ENCODE results near the gene URB2. TPM values are rescaled to one million over a fixed set of nuclear protein-coding genes. Genes with fewer than 3 reads are reported as not detected.
A peak's percentile ranks its signal among the peaks of the same experiment; 100 is the strongest.

Gene URB2
- total RNA-seq, 2 experiments from 2014 or later = 17.2 to 17.5 TPM

DNA sequence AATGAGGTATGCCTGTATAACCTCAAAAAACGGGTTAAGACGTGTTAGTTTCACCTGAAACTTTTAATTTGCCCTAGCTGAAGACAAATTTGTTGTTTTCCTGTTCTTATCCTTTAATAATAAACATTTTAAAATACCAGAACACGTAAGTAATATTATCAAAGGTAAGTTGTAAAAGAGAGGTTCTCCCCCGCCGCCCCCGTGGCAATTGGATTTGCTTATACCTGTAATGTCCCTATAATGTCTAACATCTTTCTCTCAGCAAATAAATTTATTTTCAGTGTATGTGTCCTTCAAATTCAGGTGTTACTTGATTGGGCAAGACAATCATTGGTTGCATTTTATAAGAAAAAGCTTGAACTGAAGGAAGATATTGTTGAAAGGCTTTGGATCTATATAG is 5.9 kb downstream of the URB2 start:
- no peak overlapping the region for H3K27ac Mint-ChIP-seq
- H3K4me1 Mint-ChIP-seq (ENCODE audit: low read depth) = peaks cover 32% of the 10 kb centered on the region
- peaks cover 50% of the 10 kb centered on the region for H3K36me3 Mint-ChIP-seq (ENCODE audit: low read depth)
- no peaks in the 10 kb centered on the region for H3K27me3 Mint-ChIP-seq (ENCODE audit: low read depth)
- no peak overlapping the region for H3K4me3 Mint-ChIP-seq
- CTCF ChIA-PET = no interaction called here
- POLR2A ChIA-PET = no interaction called here
- ATAC-seq (no peak), DNase-seq (no peak)
- no peaks in the 10 kb centered on the region for H3K9me3 Mint-ChIP-seq (ENCODE audit: insufficient read depth)

- H3K36me3 Mint-ChIP-seq (ENCODE audit: low read depth) = peaks cover 46% of the 10 kb centered on the region
- DNase-seq = no peak
These were observed 10.0 kb downstream of the URB2 start for GRCh38 chr1:229636042-229636441.

GRCh38 chr1:229637746-229638145 is 11.7 kb downstream of the URB2 start:
- Mint-ChIP-seq H3K27me3 (ENCODE audit: low read depth) (no peaks in the 10 kb centered on the region), H3K4me1 (ENCODE audit: low read depth) (peaks cover 6% of the 10 kb centered on the region), H3K9me3 (ENCODE audit: insufficient read depth) (no peaks in the 10 kb centered on the region), H3K36me3 (ENCODE audit: low read depth) (peaks cover 37% of the 10 kb centered on the region), H3K27ac (no peak overlapping the region), H3K4me3 (no peak overlapping the region)
- DNase-seq (no peak), ATAC-seq (no peak)
- ChIA-PET CTCF (interaction anchor here (1.1 kb wide), 1 partner anchor 79 kb away, joined by 3 read pairs; the partner anchor contains the start of gene ABCB10), POLR2A (interaction anchor here (0.9 kb wide), 1 partner anchor 36 kb away, joined by 3 read pairs; no protein-coding TSS in a partner anchor)

More at GRCh38 chr1:229636042-229636441, 10.0 kb downstream of the URB2 start:
- CTCF ChIA-PET = interaction anchor here (2.6 kb wide), 1 partner anchor 25 kb away, joined by 7 read pairs; no protein-coding TSS in a partner anchor
- POLR2A ChIA-PET = no interaction called here
- ATAC-seq = no peak
- Mint-ChIP-seq H3K9me3 (ENCODE audit: insufficient read depth) (no peaks in the 10 kb centered on the region), H3K4me1 (ENCODE audit: low read depth) (peaks cover 10% of the 10 kb centered on the region), H3K27ac (no peak overlapping the region), H3K27me3 (ENCODE audit: low read depth) (no peaks in the 10 kb centered on the region), H3K4me3 (no peak overlapping the region)

- POLR2A ChIA-PET = no interaction called here
These were observed 14.4 kb downstream of the URB2 start for GRCh38 chr1:229640455-229640854.

DNA sequence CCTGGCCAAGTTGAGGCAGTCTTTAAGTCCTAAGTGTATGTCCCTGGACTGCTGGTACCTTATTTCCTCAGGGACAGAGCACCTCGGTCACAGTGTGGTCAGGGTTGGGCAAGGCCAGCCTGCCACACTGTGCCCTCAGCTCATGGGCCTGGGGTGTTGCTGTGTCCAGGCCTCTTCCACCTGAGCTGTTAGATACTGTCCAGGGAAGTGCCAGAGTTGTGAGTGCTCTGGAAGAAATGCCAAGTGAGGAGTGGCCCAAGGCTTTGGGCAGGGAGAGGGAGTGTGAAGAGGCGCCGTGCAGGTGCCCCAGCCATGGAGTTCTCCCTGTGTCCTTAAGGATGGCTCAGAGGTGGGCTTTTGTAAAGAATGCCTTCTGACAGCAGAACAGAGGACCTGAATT is 15.3 kb downstream of the URB2 start:
- Mint-ChIP-seq H3K4me3 (no peak overlapping the region), H3K27ac (no peak overlapping the region), H3K27me3 (ENCODE audit: low read depth) (no peaks in the 10 kb centered on the region), H3K4me1 (ENCODE audit: low read depth) (peaks cover 6% of the 10 kb centered on the region), H3K9me3 (ENCODE audit: insufficient read depth) (no peaks in the 10 kb centered on the region), H3K36me3 (ENCODE audit: low read depth) (peaks cover 24% of the 10 kb centered on the region)
- DNase-seq = no peak
- ChIA-PET CTCF (no interaction called here), POLR2A (interaction anchor here (0.6 kb wide), 1 partner anchor 437 kb away, joined by 3 read pairs; no protein-coding TSS in a partner anchor)
- no peak for ATAC-seq

More at GRCh38 chr1:229640455-229640854, 14.4 kb downstream of the URB2 start:
- peaks cover 29% of the 10 kb centered on the region for H3K36me3 Mint-ChIP-seq (ENCODE audit: low read depth)
- H3K4me1 Mint-ChIP-seq (ENCODE audit: low read depth) = peaks cover 6% of the 10 kb centered on the region
- DNase-seq (no peak), ATAC-seq (no peak)
- H3K9me3 Mint-ChIP-seq (ENCODE audit: insufficient read depth) = no peaks in the 10 kb centered on the region
- CTCF ChIA-PET = no interaction called here
- no peak overlapping the region for H3K4me3 Mint-ChIP-seq
- H3K27ac Mint-ChIP-seq = no peak overlapping the region
- no peaks in the 10 kb centered on the region for H3K27me3 Mint-ChIP-seq (ENCODE audit: low read depth)

GRCh38 chr1:229642376-229642775 is 16.3 kb downstream of the URB2 start:
- POLR2A ChIA-PET = no interaction called here
- H3K27ac Mint-ChIP-seq = no peak overlapping the region
- H3K4me1 Mint-ChIP-seq (ENCODE audit: low read depth) = peaks cover 6% of the 10 kb centered on the region

GRCh38 chr1:229642970-229643369 is 16.9 kb downstream of the URB2 start:
- Mint-ChIP-seq H3K9me3 (ENCODE audit: insufficient read depth) (no peaks in the 10 kb centered on the region), H3K36me3 (ENCODE audit: low read depth) (peaks cover 28% of the 10 kb centered on the region), H3K4me3 (no peak overlapping the region), H3K27ac (no peak overlapping the region), H3K4me1 (ENCODE audit: low read depth) (peaks cover 6% of the 10 kb centered on the region), H3K27me3 (ENCODE audit: low read depth) (no peaks in the 10 kb centered on the region)
- ATAC-seq (no peak), DNase-seq (no peak)
- CTCF ChIA-PET = no interaction called here
- POLR2A ChIA-PET = no interaction called here

More at GRCh38 chr1:229642376-229642775, 16.3 kb downstream of the URB2 start:
- H3K27me3 Mint-ChIP-seq (ENCODE audit: low read depth) = no peaks in the 10 kb centered on the region
- CTCF ChIA-PET = no interaction called here
- ATAC-seq = no peak
- no peak for DNase-seq
- no peaks in the 10 kb centered on the region for H3K9me3 Mint-ChIP-seq (ENCODE audit: insufficient read depth)
- peaks cover 27% of the 10 kb centered on the region for H3K36me3 Mint-ChIP-seq (ENCODE audit: low read depth)
- no peak overlapping the region for H3K4me3 Mint-ChIP-seq

GRCh38 chr1:229643996-229644745 is 18.1 kb downstream of the URB2 start:
- H3K27ac Mint-ChIP-seq = peak overlapping the region; percentile 23
- DNase-seq = no peak
- ATAC-seq = no peak
- ChIA-PET POLR2A (no interaction called here), CTCF (no interaction called here)
- H3K36me3 Mint-ChIP-seq (ENCODE audit: low read depth) = peaks cover 30% of the 10 kb centered on the region
- H3K4me3 Mint-ChIP-seq = no peak overlapping the region
- H3K4me1 Mint-ChIP-seq (ENCODE audit: low read depth) = peaks cover 6% of the 10 kb centered on the region
- H3K9me3 Mint-ChIP-seq (ENCODE audit: insufficient read depth) = no peaks in the 10 kb centered on the region
- H3K27me3 Mint-ChIP-seq (ENCODE audit: low read depth) = no peaks in the 10 kb centered on the region

DNA sequence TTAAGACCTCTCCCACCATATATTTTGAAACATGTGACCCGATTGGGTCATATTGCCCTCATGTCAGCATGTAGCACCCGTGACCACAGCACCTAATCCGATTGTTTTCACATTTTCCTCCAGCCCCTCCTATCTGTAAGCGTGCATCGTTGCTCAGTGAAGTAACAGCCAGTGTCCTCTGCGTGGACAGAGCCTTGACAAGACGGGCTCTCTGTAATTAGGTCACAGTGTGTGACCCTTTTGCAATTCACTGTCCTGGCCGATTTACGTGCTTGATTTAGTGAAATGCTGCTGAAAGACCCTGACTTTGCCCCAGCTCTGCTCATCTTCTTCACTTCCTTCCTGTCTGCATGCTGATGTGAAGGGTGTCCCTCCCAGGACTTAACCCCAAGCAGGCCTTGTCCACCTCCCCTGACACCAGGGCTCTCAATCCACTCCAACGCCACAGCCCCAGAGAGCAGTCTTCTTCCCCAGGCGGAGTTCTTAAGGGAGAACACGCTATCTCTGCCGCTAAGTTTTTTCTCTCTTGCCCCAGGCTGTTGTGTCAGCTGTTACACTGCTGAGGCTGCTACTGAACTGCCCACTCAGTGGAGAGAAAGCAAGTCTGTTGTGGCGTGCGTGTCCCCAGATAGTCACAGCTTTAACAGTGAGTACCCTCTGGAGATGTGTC is 19.4 kb downstream of the URB2 start:
- H3K4me3 Mint-ChIP-seq = no peak overlapping the region
- ATAC-seq = no peak
- H3K4me1 Mint-ChIP-seq (ENCODE audit: low read depth) = peaks cover 2% of the 10 kb centered on the region
- POLR2A ChIA-PET = no interaction called here
- H3K36me3 Mint-ChIP-seq (ENCODE audit: low read depth) = peaks cover 29% of the 10 kb centered on the region
- CTCF ChIA-PET = no interaction called here
- H3K27me3 Mint-ChIP-seq (ENCODE audit: low read depth) = no peaks in the 10 kb centered on the region
- H3K9me3 Mint-ChIP-seq (ENCODE audit: insufficient read depth) = no peaks in the 10 kb centered on the region
- peak overlapping the region; percentile 3 for H3K27ac Mint-ChIP-seq
- no peak for DNase-seq

DNA sequence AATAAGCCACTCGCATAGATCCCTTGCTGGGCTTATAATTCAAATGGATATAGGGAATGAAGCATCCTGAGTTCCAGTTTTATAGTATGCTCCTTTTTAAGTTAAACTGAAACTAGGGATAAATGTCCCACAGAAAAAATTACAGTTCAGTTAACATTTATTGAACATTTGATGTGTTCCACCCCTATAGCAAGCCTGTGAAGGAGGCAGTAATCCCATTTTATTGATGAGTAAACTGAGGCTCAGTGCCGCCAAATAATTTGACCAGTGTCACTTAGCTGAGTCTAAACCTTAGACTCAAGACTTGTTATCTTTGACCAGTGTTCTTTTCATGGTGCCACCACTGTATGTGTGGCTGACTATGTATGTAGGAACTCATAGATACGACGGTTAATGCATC is 22.4 kb downstream of the URB2 start:
- ATAC-seq (no peak), DNase-seq (no peak)
- ChIA-PET POLR2A (no interaction called here), CTCF (interaction anchor here (0.6 kb wide), 1 partner anchor 934 kb away, joined by 3 read pairs; no protein-coding TSS in a partner anchor)
- Mint-ChIP-seq H3K27me3 (ENCODE audit: low read depth) (no peaks in the 10 kb centered on the region), H3K9me3 (ENCODE audit: insufficient read depth) (no peaks in the 10 kb centered on the region), H3K36me3 (ENCODE audit: low read depth) (peaks cover 43% of the 10 kb centered on the region), H3K4me3 (no peak overlapping the region), H3K4me1 (ENCODE audit: low read depth) (no peaks in the 10 kb centered on the region), H3K27ac (no peak overlapping the region)

GRCh38 chr1:229650045-229650444 is 24.0 kb downstream of the URB2 start:
- ChIA-PET POLR2A (no interaction called here), CTCF (interaction anchor here (0.6 to 2.6 kb wide), 2 partner anchors 11 to 517 kb away, joined by 3 to 11 read pairs; no protein-coding TSS in a partner anchor)
- ATAC-seq (no peak), DNase-seq (no peak)
- Mint-ChIP-seq H3K9me3 (ENCODE audit: insufficient read depth) (no peaks in the 10 kb centered on the region), H3K36me3 (ENCODE audit: low read depth) (peaks cover 48% of the 10 kb centered on the region), H3K4me1 (ENCODE audit: low read depth) (no peaks in the 10 kb centered on the region), H3K27me3 (ENCODE audit: low read depth) (no peaks in the 10 kb centered on the region), H3K27ac (no peak overlapping the region), H3K4me3 (no peak overlapping the region)

DNA sequence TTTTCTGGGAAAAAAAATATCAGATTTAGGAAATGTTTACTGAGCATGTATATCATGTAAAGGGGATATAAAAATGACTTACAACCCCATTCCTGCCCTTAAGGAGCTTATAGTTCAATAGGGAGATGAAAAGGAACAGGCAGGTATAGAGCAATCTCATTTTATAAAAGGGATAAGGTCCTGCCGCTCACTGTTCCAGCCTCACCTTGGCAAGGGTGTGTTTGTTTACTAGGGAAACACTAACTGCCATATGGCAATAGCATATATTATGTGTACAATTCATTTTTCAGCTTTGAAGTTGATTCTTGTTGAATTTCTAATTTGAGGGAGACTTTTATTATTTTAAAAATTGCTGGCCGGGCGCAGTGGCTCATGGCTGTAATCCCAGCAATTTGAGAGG is 25.5 kb downstream of the URB2 start:
- DNase-seq = no peak
- no peaks in the 10 kb centered on the region for H3K4me1 Mint-ChIP-seq (ENCODE audit: low read depth)
- H3K27me3 Mint-ChIP-seq (ENCODE audit: low read depth) = no peaks in the 10 kb centered on the region
- CTCF ChIA-PET = interaction anchor here (1.0 to 2.6 kb wide), 2 partner anchors 10 to 11 kb away, joined by 3 to 11 read pairs; no protein-coding TSS in a partner anchor
- H3K27ac Mint-ChIP-seq = no peak overlapping the region
- POLR2A ChIA-PET = no interaction called here
- no peak overlapping the region for H3K4me3 Mint-ChIP-seq
- no peaks in the 10 kb centered on the region for H3K9me3 Mint-ChIP-seq (ENCODE audit: insufficient read depth)
- no peak for ATAC-seq
- peaks cover 53% of the 10 kb centered on the region for H3K36me3 Mint-ChIP-seq (ENCODE audit: low read depth)

All from activated CD8-positive, alpha-beta T cell treated with anti-CD3 and anti-CD28 coated beads, Interleukin-2, amount 10 ng/mL, durations not matched to agents 7 days and 5 days (primary cell).